Mesothelial cell of epicardium (in vitro differentiated cells): ENCODE results near the gene GSN. TPM values are rescaled to one million over a fixed set of nuclear protein-coding genes. Genes with fewer than 3 reads are reported as not detected.

Source experiments
- DNase-seq, 2 experiments: peaks; one replicate each; pipeline ENCODE4 v3.0.0; 2021; ENCODE audit warnings: low spot score in 2 of 2; ENCODE audit not compliant: unreplicated experiment in 2 of 2
- H3K27ac Mint-ChIP-seq: 2 replicates; pipeline ENCODE4 v1.8.0; 2021; ENCODE audit warnings: mixed read lengths
- H3K27me3 Mint-ChIP-seq: 2 replicates; pipeline ENCODE4 v1.8.0; 2021; ENCODE audit warnings: low read depth, mixed read lengths
- H3K36me3 Mint-ChIP-seq: 2 replicates; pipeline ENCODE4 v1.8.0; 2021; ENCODE audit warnings: mixed read lengths
- H3K4me1 Mint-ChIP-seq: 2 replicates; pipeline ENCODE4 v1.8.0; 2021; ENCODE audit warnings: mixed read lengths
- H3K4me3 Mint-ChIP-seq: 2 replicates; pipeline ENCODE4 v1.8.0; 2021; ENCODE audit warnings: mild to moderate bottlenecking, moderate library complexity, mixed read lengths
- H3K9me3 Mint-ChIP-seq: 2 replicates; pipeline ENCODE4 v1.8.0; 2021; ENCODE audit warnings: mixed read lengths
- total RNA-seq: library from RNA; stranded (reverse); gene quantifications from 3 replicates; pipeline ENCODE4 v1.2.1, GENCODE V29; 2021
- TF ChIP-seq, protein P1 (sequence below): fragments of 200-600 bp; sonication (generic); IDR thresholded peaks from one replicate; pipeline ENCODE4 v1.5.0; 2021; ENCODE audit warnings: antibody characterized with exemption; ENCODE audit not compliant: unreplicated experiment

The GSN gene
- total RNA-seq, 1 donor from 2014 or later: 114 TPM

DNA sequence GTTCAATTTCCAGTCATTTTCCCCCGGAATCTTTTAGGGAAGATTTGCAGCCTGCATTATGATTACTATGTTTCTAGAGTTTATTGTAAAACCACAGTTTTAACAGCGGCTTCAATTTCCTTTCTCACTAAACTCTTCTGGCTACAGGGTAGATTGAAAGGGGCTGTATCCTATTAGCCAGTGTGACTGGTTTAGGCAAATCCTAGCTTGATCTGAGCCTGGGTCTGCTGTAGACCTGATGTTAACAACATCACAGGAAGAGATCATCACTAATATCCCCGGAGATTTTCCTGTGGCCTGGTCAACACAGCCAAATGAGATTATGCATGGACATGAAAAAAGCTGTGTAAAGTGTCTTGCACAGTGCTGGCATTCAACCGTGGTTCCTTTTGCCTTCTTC is 68.7 kb downstream of the GSN start:
- no peak overlapping the region for H3K27ac Mint-ChIP-seq
- TF ChIP-seq, protein P1, sequence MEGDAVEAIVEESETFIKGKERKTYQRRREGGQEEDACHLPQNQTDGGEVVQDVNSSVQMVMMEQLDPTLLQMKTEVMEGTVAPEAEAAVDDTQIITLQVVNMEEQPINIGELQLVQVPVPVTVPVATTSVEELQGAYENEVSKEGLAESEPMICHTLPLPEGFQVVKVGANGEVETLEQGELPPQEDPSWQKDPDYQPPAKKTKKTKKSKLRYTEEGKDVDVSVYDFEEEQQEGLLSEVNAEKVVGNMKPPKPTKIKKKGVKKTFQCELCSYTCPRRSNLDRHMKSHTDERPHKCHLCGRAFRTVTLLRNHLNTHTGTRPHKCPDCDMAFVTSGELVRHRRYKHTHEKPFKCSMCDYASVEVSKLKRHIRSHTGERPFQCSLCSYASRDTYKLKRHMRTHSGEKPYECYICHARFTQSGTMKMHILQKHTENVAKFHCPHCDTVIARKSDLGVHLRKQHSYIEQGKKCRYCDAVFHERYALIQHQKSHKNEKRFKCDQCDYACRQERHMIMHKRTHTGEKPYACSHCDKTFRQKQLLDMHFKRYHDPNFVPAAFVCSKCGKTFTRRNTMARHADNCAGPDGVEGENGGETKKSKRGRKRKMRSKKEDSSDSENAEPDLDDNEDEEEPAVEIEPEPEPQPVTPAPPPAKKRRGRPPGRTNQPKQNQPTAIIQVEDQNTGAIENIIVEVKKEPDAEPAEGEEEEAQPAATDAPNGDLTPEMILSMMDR: no peak
- H3K4me3 Mint-ChIP-seq: no peak overlapping the region
- H3K4me1 Mint-ChIP-seq: peaks cover 11% of the 10 kb centered on the region
- H3K36me3 Mint-ChIP-seq: peaks cover 24% of the 10 kb centered on the region
- DNase-seq: no peak
- no peaks in the 10 kb centered on the region for H3K9me3 Mint-ChIP-seq
- no peaks in the 10 kb centered on the region for H3K27me3 Mint-ChIP-seq

DNA sequence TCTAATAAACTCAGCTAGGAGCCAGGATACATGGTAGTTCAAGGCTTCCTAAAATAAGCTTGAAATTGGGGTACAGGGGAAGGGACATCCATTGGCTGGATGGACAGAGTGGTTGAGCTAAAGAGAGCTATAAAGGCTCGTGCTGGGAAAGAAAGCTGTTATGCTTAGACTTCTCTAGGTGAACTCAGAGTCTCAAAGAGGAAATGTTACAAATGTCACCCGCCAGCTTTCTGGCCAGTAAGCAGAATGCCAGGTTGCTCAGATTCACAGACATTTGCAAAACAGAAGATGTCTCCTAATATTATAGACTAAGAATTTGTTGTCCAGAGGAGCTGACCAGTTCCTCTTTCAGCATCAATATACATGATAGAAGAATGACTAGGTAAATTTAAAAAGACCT is 71.5 kb downstream of the GSN start:
- H3K4me3 Mint-ChIP-seq: no peak overlapping the region
- TF ChIP-seq, protein P1: no peak

DNA sequence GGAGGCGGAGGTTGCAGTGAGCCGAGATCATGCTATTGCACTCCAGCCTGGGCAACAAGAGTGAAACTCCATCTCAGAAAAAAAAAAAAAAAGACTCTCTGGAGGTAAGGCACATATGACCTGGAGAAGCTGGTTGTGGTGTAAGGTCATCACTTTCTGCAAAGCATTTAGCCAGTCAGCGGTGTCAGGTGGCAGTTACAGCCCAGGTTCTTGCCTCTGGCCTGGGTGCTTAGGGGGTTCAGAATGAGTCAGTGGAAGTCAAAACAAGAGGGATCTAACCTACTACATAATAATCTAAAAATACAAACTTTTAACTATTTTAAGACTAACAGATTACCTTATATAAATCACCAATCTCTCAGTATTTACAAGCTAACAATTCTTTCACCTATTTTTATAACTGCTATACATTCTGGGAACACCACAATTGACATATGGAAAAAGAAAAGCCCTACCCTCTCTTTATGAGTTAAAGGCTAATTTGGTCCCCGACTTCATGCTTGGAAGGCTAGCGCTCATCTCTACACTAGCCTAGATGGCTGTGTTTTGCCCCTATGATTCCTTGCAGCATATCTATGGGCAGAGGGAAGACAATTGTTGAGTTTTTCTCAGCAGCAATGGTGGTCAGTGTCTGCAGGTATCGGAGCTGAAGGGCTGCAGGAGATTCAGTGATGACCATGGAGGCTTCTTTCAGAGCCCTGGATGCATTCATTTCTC is 72.9 kb downstream of the GSN start:
- no peaks in the 10 kb centered on the region for H3K27me3 Mint-ChIP-seq
- DNase-seq: no peak
- H3K27ac Mint-ChIP-seq: no peak overlapping the region
- H3K4me1 Mint-ChIP-seq: no peaks in the 10 kb centered on the region
- no peaks in the 10 kb centered on the region for H3K9me3 Mint-ChIP-seq
- TF ChIP-seq, protein P1: no peak
- H3K36me3 Mint-ChIP-seq: peaks cover 7% of the 10 kb centered on the region
- H3K4me3 Mint-ChIP-seq: no peak overlapping the region

More for the DNA sequence above, 71.5 kb downstream of the GSN start:
- peaks cover 8% of the 10 kb centered on the region for H3K4me1 Mint-ChIP-seq
- H3K9me3 Mint-ChIP-seq: no peaks in the 10 kb centered on the region
- DNase-seq: no peak
- H3K27ac Mint-ChIP-seq: no peak overlapping the region
- H3K27me3 Mint-ChIP-seq: no peaks in the 10 kb centered on the region
- peaks cover 7% of the 10 kb centered on the region for H3K36me3 Mint-ChIP-seq

- DNase-seq: no peak
- no peak overlapping the region for H3K27ac Mint-ChIP-seq
- H3K9me3 Mint-ChIP-seq: no peaks in the 10 kb centered on the region
- H3K4me3 Mint-ChIP-seq: no peak overlapping the region
- H3K27me3 Mint-ChIP-seq: no peaks in the 10 kb centered on the region
- TF ChIP-seq, protein P1: no peak
- H3K4me1 Mint-ChIP-seq: peaks cover 10% of the 10 kb centered on the region
- H3K36me3 Mint-ChIP-seq: peaks cover 12% of the 10 kb centered on the region
Measured at GRCh38 chr9:121344184-121344583, 76.2 kb downstream of the GSN start.

DNA sequence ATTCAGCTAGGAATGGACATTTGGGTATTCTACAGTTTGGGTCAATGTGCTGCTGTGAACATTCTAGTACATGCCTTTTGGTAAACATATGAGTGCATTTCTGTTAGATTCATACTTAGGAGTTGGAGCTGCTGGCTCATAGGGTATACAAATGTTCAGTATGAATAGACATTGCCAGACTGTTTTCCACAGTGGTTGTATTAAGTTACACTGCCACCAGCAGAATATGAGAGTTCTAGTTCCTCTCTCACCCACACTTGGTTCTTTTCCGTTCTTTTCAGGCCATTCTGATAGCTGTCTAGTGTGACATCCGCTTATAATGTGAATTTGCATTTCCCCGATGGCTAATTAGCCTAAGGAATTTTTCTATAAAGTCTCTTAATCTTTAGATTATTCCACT is 77.1 kb downstream of the GSN start:
- Mint-ChIP-seq H3K4me1 (peaks cover 14% of the 10 kb centered on the region), H3K36me3 (peaks cover 12% of the 10 kb centered on the region), H3K9me3 (no peaks in the 10 kb centered on the region), H3K27me3 (no peaks in the 10 kb centered on the region), H3K4me3 (no peak overlapping the region), H3K27ac (no peak overlapping the region)
- no peak for DNase-seq
- TF ChIP-seq, protein P1: no peak
